ENCODE results near the gene ZSWIM5.

GRCh38 chr1:44995467-44996238 is 210.8 kb downstream of the ZSWIM5 start:
- TF ChIP-seq MAX (IDR thresholded peaks at IDR 0.05) (no peak), CTCF (IDR thresholded peaks at IDR 0.05; ENCODE audit: low read depth, low read length, missing input control) (no peak), REST (IDR thresholded peaks at IDR 0.05) (no peak), FOXA2 (IDR thresholded peaks at IDR 0.05) (no peak), RAD21 (IDR thresholded peaks at IDR 0.05) (no peak), YY1 (IDR thresholded peaks at IDR 0.05) (no peak), EGR1 (IDR thresholded peaks at IDR 0.05; ENCODE audit: low read depth in 2 of 2) (no peak), GABPA (IDR thresholded peaks at IDR 0.05 in 1 of 2, conservative IDR thresholded peaks at IDR 0.05 in 1 of 2) (no peak), SP1 (IDR thresholded peaks at IDR 0.05) (no peak)
- TF ChIP-seq, protein P1, sequence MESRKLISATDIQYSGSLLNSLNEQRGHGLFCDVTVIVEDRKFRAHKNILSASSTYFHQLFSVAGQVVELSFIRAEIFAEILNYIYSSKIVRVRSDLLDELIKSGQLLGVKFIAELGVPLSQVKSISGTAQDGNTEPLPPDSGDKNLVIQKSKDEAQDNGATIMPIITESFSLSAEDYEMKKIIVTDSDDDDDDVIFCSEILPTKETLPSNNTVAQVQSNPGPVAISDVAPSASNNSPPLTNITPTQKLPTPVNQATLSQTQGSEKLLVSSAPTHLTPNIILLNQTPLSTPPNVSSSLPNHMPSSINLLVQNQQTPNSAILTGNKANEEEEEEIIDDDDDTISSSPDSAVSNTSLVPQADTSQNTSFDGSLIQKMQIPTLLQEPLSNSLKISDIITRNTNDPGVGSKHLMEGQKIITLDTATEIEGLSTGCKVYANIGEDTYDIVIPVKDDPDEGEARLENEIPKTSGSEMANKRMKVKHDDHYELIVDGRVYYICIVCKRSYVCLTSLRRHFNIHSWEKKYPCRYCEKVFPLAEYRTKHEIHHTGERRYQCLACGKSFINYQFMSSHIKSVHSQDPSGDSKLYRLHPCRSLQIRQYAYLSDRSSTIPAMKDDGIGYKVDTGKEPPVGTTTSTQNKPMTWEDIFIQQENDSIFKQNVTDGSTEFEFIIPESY (IDR thresholded peaks at IDR 0.05) = no peak

Measured in liver (tissue), 3 donors.